GM21529 (cell line): ENCODE data around the gene TTC12.

Experiments used
- ATAC-seq: cut with Tn5 transposase; IDR thresholded peaks from one replicate; pipeline ENCODE4 v1.9.1; 2021; ENCODE audit not compliant: unreplicated experiment

Gene TTC12

DNA sequence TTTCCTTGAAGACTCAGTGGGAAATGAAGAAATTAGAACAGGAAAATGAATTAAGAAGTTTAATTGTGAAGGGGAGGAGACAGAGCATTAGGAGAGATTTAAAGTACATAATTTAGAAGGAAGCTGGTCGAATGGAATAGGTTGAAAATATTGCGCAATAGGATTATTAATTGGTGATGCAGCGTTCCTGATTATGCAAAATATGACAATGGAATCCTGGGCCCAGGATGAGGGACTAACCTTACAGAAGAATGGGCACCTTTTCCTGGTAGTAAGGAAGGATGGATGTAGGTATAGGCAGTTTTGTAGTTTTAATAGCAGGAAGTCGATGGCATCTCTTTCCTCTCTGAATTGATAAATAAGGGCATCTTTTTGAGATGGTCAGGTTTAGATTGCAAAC is 7.8 kb downstream of the TTC12 start:
- no peak for ATAC-seq

DNA sequence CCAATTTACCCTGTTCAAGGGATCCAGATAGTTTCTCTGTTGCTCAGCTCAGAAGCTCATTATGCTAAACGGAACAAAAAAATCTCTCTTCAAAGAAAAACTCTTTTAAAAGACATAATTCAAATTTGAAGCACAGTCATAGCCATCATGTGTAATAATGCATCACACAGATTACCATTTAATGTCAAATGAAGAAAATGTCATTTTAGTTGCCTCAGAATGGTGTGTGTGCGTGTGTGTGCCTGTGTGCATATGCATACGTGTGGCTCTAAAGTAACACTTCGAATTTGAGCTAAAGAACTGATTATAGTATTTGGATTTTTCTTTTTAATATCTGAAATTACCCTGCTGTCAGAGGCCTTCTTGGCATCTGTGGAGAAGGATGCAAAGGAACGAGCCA is 9.9 kb downstream of the TTC12 start:
- ATAC-seq = no peak

DNA sequence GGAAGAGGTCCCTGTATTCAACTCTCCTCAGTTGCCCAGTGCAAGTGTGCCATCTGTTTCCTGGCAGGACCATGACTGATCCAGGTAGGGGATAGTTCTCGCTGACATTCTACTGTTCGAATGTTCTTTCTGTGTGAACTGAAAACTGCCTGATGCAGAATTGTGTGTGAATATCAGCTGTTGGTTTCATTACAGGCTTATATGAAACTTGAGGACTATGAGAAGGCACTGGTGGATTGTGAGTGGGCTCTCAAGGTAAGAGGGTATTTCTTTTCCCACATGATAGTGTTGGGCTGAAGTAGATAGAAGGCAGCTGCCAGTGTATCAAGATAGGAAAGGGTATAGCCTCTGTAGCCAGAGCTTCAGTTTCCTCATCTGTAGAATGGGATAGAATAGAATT is 15.3 kb downstream of the TTC12 start:
- ATAC-seq = no peak

DNA sequence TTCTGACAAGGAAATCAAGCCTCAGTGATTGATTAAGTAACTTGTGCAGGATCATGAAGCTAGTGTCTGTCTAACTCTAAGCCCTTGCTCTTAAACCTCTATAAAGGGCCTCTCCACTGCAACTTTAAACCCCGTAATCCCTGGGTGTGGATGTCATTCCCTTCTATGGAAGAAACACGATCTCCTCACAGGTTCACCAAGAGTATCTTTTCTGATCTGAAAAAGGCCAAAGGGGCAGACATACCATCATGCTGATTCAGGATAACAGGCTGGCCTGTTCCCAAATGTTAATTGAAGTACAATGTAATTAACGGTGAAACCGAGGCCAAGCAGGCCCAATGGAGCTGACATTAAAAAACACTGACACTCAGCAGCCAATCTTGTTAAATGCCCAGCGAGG is 17.1 kb downstream of the TTC12 start:
- no peak for ATAC-seq

DNA sequence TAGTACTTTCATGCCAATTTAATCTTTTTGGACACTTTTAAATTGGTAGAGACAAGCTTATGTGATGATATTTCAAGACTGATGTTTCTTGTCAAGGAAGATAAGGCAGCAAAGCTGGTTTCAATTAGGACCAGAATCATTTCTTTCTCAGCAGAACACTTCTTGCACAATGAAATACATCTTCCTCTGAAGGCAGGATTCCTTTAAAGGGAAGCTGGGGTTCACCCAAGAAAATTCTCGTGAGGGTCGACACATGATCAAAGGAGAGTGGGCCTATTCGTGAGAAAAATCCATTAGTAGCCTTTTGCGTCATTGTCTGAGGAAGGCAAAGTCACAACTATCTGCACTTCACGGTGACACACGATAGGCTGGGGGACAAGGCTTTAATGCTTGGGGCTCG is 17.6 kb downstream of the TTC12 start:
- ATAC-seq = no peak

DNA sequence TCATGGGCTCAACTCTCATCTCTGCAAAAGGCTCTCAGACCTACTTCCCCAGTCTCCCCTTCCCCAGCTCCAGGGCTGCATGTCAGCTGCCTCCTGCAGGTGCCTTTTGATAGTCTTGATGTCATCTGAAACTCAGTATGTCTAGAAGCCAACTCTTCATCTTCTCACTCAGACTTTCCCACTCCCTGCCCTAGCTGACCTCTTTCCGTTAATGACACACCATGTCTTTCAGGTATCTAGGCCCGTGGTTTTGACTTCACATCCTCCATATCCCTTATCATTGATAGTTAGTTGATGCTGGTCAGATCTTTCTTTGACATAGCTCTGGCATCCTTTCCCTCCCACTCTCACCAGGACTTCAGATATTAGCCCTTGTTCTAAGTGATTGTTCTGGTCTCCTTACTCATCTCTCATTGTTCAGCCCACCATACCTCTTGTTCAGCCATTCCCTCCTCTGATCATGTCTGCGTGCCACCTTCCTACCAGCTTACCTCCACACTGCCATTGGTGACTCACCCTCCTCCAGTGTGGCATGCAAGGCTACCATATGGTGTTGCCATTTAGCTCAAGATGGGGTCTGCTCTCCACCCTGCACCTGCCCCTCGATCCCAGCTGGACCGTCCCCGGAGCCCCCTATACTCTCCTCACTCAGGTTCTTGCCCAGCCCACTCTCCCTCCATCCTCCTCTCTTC is 18.4 kb downstream of the TTC12 start:
- no peak for ATAC-seq

DNA sequence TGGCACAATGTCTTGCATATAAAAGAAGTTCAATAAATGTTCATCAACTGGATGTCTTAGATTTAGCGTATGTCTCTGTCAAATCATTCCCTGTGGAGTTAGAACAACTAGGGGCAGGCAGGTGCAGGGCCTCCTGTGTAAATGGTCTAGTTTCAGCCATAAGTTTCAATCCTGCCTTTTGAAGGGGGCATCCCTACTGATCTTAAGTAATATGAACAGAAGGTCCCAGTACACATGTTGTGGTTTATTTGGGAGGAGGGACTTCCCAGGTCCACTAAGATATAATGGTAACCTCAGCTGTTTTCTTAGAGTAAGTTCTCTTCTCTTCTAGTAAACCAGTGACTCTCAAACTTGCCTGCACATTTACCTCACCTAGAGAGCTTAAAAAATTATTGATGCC is 19.8 kb downstream of the TTC12 start:
- ATAC-seq = peak; percentile 76

DNA sequence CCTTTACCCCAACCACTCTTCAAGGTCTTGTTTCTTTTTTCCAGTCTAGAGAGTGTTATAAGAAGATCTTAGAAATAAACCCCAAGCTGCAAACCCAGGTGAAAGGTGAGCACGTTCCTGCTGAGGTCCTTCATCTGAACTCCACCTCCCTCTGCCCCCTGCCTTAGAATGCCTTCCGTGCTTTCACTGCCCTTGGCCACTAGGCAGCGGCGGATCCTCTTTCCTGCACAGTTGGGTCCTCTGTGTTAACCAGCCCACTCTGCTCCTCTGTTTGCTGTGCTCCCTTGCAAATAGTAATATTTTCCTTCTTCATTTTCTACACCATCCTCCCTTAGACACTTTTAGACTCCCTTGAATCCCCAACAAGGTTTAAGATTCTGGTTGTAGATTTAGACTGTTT is 24.3 kb downstream of the TTC12 start:
- no peak for ATAC-seq

DNA sequence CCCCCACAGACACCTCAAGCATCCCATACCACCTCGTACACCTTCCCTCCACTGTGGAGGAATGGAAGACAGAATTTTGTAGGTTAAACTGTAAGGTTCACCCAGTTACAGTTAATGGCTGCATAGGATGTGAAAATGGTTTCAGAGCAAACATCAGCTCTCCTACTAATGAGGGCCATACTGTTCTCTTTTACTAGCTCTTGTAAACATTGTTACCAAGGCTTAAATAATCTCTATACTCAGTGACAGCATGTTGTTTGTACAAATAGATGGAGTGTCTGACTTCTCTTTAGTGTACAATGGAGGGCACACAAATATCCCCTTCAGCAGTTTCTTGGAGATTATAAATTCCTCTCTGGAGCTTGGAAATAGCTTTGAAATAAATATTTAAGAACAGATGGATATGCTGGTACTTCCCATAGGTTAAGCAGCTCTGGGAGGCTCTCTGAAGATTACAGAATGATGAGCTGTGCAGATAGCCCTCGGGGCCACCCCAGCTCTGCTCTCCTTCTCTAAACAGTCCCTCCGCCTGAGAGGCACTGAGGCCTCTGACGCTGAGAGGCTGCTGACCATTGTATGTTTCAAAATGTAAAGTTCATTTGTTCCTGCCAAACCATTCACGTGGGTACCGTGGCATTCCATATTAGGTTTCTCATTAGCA is 25.7 kb downstream of the TTC12 start:
- ATAC-seq = no peak

DNA sequence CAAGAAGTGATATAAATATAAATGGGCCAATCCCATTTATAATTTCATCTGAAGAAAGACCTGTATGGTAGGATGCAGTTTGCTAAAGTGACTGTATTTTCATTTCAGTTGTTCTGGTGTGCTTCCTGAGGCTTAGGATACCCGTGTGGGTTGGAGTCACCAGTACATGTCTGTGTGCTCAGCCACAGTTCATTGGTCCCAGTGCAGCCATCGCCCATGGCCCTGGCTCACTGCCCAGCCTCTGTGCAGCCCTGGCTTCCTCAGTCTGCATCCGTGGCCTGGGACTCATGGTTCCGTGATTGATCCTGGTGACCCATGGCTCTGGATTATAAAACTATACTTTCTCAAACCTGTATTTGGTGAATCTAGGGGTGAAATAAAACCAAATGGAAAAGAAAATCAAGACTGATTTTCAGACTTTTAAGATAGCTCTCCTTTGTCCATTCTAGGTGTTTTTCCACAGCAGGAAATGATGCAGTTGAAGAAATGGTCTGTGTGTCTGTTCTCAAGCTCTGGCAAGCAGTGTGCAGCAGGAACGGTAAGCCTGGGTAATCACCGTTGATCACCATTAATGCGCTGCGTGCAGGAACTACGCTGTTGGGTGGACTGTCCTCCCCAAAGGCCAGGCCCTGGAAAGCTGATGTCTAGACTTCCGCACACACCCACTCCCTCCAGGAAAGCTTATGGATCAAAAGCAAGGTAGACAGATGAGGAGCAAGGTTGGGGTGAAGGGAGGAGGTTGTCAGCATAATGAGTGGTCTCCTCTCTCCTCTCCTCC is 27.2 kb downstream of the TTC12 start:
- ATAC-seq = no peak

DNA sequence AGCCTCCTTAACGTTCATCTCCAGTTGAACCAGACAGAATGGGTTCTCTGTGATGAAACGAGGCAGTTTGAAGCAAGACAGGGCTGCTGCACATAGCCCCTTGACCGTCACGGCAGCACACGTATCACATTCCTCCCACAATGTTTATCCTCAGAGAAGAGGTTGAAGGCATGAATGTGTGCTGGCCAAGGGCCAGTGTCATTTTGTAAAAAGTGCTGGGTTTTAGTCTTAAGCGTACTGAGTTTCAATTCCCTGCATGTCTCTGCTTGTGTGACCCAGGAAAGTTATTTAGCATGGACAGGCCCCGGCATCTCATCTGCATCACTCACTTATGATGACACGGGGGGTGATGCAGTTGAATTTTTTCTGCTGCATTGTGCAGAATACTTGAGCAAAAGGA is 31.6 kb downstream of the TTC12 start:
- ATAC-seq = no peak

DNA sequence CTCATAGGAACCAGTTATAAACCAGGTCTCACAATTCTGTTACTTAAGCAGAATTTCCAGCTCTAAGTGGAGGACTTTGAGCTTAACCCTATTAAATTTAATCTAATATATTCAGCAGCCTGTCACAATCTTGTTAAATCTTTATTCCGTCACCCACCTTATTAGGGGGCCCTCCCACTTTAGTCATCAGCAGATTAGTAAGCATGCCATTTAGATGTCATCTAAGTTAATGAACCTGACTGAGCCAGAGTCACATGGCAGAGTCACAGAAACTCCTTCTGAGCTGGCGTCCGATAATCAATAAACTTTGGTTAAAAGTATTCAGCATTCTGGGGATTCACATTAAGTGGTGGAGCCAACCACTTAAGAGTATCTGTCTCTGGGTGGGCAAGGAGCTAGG is 35.1 kb downstream of the TTC12 start:
- no peak for ATAC-seq

DNA sequence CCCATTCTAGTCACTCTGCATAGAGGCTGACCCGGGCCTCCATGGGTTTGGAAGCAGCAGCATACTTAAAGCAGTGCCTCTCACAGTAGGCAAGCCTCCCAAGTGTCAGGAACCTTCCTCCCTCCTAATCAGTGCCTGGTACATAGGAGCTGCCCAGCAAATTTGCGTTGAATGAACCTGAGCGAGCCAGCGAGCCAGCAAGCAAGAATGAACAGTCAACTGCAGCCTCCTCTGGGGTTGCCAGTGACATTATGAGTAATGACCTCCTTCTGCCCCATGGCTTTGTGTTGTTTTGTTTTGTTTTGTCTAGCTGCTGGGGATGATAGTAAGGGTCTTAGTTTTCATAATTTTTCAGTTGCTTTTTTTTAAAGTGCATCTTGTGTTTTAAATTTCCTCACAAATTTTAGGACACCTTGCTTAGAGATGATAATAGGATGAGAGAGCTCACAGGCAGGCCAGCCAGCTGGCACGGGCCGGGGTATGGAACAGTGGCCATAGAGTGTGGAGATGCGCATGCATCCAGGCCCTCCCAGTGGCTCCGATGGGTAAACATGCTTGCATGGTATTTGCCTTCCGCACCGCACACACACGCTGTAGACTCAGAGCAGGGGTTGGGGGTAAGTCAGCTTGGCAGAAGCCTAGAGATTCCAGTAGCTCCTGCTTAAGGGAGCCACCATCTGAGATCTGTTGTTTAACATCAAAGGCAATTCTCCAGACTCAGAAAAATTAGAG is 36.1 kb downstream of the TTC12 start:
- ATAC-seq = no peak

DNA sequence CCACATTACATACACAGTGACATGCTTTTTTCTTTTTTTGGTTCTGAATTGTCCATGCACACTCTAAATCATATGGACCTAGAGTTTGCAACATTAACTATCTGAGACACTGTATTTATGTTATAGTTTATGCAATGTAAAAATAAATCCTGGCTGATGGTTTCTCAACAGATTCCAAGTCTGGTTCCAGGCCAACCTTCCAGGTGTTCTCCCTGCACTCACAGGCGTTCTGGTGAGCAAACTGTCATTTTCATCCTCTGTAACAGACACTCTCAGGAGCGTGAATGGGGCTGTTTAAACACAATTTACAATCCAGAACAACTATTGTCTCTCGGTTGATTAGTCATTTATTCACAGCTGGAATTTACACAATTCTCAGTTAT is 36.7 kb downstream of the TTC12 start:
- ATAC-seq = no peak

DNA sequence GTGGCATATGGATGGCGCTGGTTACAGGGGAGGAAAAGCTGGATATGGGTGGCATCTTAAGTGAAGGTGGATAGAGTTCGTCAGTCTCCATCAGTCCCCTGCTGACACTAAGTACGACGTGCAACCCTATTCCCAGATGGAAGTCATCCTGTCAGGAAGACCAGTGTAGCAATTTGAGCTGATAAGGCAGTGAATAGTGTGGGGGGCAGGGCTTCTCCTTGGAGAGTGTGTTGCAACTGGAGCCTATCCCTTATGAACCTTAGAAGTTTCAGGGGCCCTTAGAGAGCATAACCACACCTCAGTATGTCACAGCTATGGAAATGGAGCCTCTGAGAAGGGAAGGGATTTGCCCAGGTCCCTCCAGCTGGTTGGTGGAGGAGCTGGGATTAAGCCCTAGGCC is 37.1 kb downstream of the TTC12 start:
- ATAC-seq = no peak

DNA sequence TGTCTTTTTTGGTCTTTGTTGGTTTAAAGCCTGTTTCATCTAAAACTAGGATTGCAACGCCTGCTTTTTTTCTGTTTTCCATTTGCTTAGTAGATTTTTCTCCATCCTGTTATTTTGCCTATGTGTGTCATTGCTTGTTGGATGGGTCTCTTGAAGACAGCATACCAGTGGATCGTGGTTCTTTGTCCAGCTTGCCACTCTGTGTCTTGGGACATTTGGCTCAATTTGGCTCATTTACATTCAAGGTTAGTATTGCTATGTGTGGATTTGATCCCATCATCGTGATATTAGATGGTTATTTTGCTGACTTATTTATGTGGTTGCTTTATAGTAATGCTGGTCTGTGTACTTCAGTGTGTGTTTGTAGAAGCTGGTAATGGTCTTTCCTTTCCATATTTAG is 41.8 kb downstream of the TTC12 start:
- ATAC-seq = no peak

DNA sequence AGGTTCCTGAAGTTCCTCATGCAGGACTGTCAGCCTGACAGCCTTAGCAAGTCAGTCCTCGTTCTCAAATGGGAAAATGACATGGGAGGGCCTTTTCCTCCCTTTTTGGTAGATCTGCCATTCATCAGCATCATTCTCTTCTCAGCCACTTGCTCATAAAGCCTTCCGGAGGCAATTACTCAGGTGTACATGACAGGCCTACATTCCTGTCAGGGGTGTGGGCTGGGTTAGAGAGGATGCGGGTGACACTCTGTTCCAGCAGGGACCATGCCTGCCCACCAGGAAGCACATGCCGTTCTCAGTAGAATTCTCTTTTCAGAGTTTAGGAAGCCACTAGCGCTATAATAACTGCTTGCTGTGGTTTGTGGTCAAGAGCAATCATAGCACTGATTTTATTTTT is 49.0 kb downstream of the TTC12 start:
- ATAC-seq = no peak

DNA sequence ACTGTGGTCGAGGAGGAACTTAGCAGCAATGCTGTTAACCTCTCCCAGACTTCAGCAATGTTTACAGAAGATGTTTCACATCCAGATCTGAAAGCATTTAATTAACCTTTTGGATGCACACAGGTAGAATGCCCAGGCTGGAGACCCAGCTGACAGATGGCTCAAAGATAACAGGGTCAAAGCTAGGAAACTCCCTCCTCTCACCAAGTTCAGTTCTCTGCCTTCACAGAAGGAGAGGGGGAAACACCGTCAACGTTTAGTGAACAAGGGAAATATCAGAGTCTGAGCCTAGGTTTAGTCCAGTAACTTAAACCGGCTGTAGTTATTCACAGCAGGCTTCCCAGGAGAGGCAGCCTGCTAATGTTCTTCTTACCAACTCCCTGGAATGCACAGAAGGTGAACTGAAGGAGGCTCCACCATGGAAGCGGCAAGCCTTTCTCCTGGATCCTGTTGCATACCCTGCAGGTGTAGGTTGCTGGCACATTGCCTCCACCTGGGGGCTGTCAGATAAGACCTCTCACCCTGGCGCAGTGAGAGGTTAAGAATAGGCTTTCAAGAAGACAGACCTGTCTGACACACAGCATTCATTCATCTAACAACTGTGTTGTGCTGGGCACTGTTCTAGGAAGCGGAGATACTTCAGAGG is 49.7 kb downstream of the TTC12 start:
- ATAC-seq = no peak

DNA sequence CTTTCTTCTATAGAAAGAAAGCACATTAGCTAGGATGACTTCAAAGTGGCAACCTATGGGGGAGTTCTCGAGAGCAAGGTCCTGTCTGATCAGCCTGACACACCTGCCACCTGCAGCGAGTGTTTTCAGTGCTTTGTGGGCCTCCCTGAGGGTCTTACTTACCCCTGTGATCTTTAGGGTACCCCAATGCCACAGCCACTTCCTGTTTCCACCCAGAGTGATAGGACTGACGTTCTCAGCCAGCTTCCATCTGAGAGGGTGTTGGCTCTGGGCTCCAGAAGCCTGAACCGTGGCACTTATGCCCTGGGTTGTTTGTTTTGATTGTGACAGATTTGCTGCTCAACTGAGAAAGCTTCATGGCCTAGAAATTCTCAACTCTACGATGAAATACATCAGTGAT is 51.5 kb downstream of the TTC12 start:
- ATAC-seq = no peak

DNA sequence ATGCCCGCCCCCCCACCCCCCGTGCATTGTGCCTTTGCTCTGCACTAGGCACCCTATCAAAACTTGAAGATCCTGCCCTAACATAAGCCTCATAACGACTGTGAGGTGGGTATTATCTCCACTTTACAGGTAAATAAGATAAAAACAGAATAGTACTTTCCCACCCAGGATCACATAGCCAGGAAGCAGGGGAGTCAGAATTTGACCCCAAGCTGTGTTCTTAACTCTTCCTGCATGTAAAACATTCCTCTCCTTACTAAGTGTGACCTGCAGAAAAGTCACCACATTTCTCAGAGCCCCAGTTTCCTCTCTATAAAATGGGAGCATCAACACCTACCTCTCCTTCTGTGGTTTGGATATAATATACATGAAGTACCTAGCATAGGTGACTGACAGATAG is 55.0 kb downstream of the TTC12 start:
- no peak for ATAC-seq

DNA sequence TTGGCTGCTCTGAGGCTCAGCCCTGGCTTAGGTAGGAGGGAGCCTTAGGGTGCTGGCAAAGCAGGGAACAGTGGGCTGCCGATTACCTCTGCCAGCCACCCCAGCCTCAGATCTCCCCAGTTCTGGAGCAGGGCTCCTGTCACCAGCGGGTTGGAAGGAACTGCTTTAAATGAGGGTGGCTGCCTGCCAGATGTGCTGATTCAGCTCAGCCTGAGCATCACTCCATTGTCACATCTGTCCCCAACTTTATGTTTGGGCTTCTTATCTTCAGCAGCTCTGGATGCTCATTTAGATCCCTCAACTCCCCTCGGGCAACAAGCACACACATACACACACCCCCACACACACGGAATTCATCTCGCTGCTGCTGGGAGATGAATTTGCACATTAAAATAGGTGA is 56.3 kb downstream of the TTC12 start:
- ATAC-seq = no peak
